Neural cell (in vitro differentiated cells): Measurements from ENCODE around the gene PCDHGA4.

Source experiments
- CTCF ChIP-seq: fragments of 450-650 bp; IDR thresholded peaks from 2 replicates; pipeline ENCODE4 v1.5.1; 2014; ENCODE audit warnings: antibody characterized with exemption, mild to moderate bottlenecking, moderate library complexity; ENCODE audit not compliant: poor library complexity, severe bottlenecking
- EP300 ChIP-seq: fragments of 450-650 bp; conservative IDR thresholded peaks from 2 replicates; pipeline ENCODE4 v1.6.1; 2014; ENCODE audit warnings: antibody characterized with exemption, mild to moderate bottlenecking, moderate library complexity; ENCODE audit not compliant: poor library complexity, severe bottlenecking
- EZH2 ChIP-seq: fragments of 200-600, 300-800 bp; shearing (Covaris generic), sonication (generic); IDR thresholded peaks from 2 replicates; pipeline ENCODE4 v1.6.1; 2014; ENCODE audit warnings: antibody characterized with exemption, low read length, borderline replicate concordance, mild to moderate bottlenecking; ENCODE audit not compliant: insufficient read depth, poor library complexity, severe bottlenecking
- MXI1 ChIP-seq: fragments of 450-650 bp; conservative IDR thresholded peaks from 2 replicates; pipeline ENCODE4 v1.6.1; 2014; ENCODE audit warnings: antibody characterized with exemption, mild to moderate bottlenecking; ENCODE audit not compliant: poor library complexity, severe bottlenecking
- POLR2AphosphoS5 ChIP-seq: IDR thresholded peaks from 2 replicates; pipeline ENCODE4 v1.6.1; 2012
- RAD21 ChIP-seq: fragments of 450-650 bp; conservative IDR thresholded peaks from 2 replicates; pipeline ENCODE4 v1.6.1; 2014; ENCODE audit warnings: antibody characterized with exemption, mild to moderate bottlenecking, moderate library complexity

- TF ChIP-seq POLR2AphosphoS5: no peak
- TF ChIP-seq CTCF: no peak
- no peak for TF ChIP-seq EP300
- no peak for TF ChIP-seq EZH2
- TF ChIP-seq MXI1: no peak
- TF ChIP-seq RAD21: no peak
Measured at GRCh38 chr5:141349917-141350619, 4.8 kb upstream of the PCDHGA4 start, which contains the start of gene PCDHGB1.
